Panc1 (cell line): Measurements from ENCODE around the gene CCR8. TPM values are rescaled to one million over a fixed set of nuclear protein-coding genes. Genes with fewer than 3 reads are reported as not detected.

Source experiments
- ATAC-seq: fragments of 200-7000 bp; cut with Tn5 transposase; 2 replicates; pipeline ENCODE4 v1.9.1; 2020; ENCODE audit warnings: mild to moderate bottlenecking, moderate library complexity
- BruUV-seq: library from RNA; stranded (reverse); fragments of 400-500 nt; replicated peaks from 2 replicates; lab custom pipeline; 2021; lab: Mats Ljungman, UMichigan
- CTCF ChIA-PET: fragments of 300-600 bp; sonication (Branson Sonifier 250); formaldehyde crosslinking; loops from one replicate; lab custom pipeline; 2022; ENCODE audit warnings: antibody characterized with exemption; lab: Charles Lee
- POLR2A ChIA-PET: fragments of 300-600 bp; sonication (Branson Sonifier 250); formaldehyde crosslinking; loops from one replicate; lab custom pipeline; 2022; ENCODE audit warnings: antibody characterized with exemption; lab: Charles Lee
- DNase-seq: peaks from one replicate; pipeline ENCODE4 v3.0.0-alpha.2; 2010; ENCODE audit warnings: low read depth, low spot score
- H3K27ac ChIP-seq: 2 replicates; pipeline ENCODE4 v1.5.1; 2011; ENCODE audit warnings: mild to moderate bottlenecking, low read length, inconsistent platforms
- H3K27me3 ChIP-seq: fragments of 200-500 bp; sonication (Bioruptor generic); 2 replicates; pipeline ENCODE4 v1.6.0; 2014; ENCODE audit warnings: low read length, inconsistent platforms; ENCODE audit not compliant: control insufficient read depth, insufficient read depth
- H3K36me3 ChIP-seq: fragments of 200-500 bp; sonication (Bioruptor generic); 2 replicates; pipeline ENCODE4 v1.5.1; 2014; ENCODE audit warnings: inconsistent platforms, mild to moderate bottlenecking, low read length, moderate library complexity; ENCODE audit not compliant: control insufficient read depth, insufficient read depth
- H3K4me1 ChIP-seq: 2 replicates; pipeline ENCODE4 v1.5.1; 2011; ENCODE audit warnings: inconsistent platforms, mild to moderate bottlenecking, low read length, moderate library complexity; ENCODE audit not compliant: control insufficient read depth, insufficient read depth
- H3K4me3 ChIP-seq, 2 experiments: 2 replicates each; pipeline ENCODE4 v1.5.1; 2011 to 2012; ENCODE audit warnings: low read depth in 2 of 2, low read length in 2 of 2, mild to moderate bottlenecking in 2 of 2, inconsistent platforms in 1 of 2, moderate library complexity in 1 of 2
- H3K9me3 ChIP-seq: fragments of 200-500 bp; sonication (Bioruptor generic); 2 replicates; pipeline ENCODE4 v1.5.1; 2014; ENCODE audit warnings: low read depth, mild to moderate bottlenecking, inconsistent platforms, low read length, moderate library complexity; ENCODE audit not compliant: control insufficient read depth, insufficient read depth
- POLR2AphosphoS5 ChIP-seq: IDR thresholded peaks from 2 replicates; pipeline ENCODE4 v1.6.1; 2012; ENCODE audit warnings: mild to moderate bottlenecking, low read depth, low read length, moderate library complexity
- SIN3A ChIP-seq: IDR thresholded peaks from 2 replicates; pipeline ENCODE4 v1.6.1; 2012; ENCODE audit warnings: low read depth, mild to moderate bottlenecking, low read length, moderate library complexity, borderline replicate concordance; ENCODE audit not compliant: insufficient read depth
- TCF7L2 ChIP-seq: IDR thresholded peaks from 2 replicates; pipeline ENCODE4 v1.6.1; 2011; ENCODE audit warnings: mild to moderate bottlenecking, low read depth, low read length, inconsistent platforms
- in situ Hi-C: cut with HindIII; loops from 2 replicates; pipeline ENCODE4 v1.10.0; 2016; ENCODE audit warnings: low sequenced_read_pairs, low pct_unique_long_range_greater_than_20kb
- intact Hi-C: fragments of 100-400 bp; cut with micrococcal nuclease; formaldehyde crosslinking; loops from one replicate; pipeline ENCODE4 v1.10.0; 2022; ENCODE audit not compliant: unreplicated experiment
- total RNA-seq: library from RNA; stranded (reverse); gene quantifications from one replicate; pipeline ENCODE4 v1.2.1, GENCODE V29; 2021; ENCODE audit not compliant: unreplicated experiment
- TF ChIP-seq, protein P1 (sequence below), 2 experiments: IDR thresholded peaks; 2 replicates each; pipeline ENCODE4 v1.6.1; 2011 to 2012; ENCODE audit warnings: low read depth in 2 of 2, control low read depth in 1 of 2, low read length in 1 of 2, mild to moderate bottlenecking in 1 of 2, moderate library complexity in 1 of 2; ENCODE audit not compliant: insufficient read depth in 1 of 2
- TF ChIP-seq, protein P2 (sequence below): fragments of 450-650 bp; IDR thresholded peaks from 2 replicates; pipeline ENCODE4 v1.5.1; 2017; ENCODE audit warnings: mild to moderate bottlenecking

Gene CCR8
- total RNA-seq, 1 experiment from 2014 or later: not detected

DNA sequence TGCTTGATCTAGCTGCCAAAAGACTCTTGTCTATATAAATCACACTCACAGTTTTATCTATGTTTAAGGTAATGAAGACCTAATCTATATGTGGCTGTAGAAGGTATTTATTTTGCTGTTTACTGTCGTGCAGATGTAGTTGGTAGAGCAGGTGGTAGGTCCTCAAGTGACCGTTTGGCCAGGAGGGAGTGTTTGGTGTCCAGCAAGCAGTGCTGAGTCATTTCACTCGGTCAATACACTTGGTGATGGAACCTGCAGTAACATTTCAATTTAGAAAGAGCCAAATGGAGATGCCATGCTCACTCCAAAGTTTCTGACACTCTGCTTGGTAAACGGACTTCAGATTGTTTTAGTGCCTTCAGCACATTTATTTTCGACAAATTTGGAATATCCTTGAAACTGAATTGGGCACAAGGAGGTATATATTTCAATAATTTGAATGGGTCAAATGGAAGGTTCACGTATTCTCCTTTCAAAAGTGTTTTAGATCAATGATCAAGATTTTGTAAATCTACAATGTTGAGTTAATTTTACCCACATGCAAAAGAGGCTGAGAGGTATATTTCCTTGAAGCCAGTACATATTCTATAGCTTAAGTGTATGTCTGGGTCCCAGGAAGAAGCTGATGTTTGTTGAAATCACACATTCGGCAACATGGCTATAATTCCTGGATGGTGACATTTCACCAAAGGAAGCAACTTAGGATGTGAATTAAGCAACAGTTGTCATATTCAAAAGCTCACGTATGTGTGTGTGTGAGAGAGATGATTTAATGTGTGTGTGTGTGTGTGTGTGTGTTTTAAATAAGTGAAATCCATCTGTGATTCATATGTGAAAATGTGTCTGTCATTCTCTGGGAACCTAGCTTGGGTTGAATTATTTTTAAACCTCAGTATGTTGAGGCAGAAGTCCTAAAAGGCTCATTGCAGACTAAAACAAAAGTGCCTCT, 42.0 kb upstream of the CCR8 start:
- BruUV-seq: no TSS peak
- Histone ChIP-seq H3K4me3 (no peak overlapping the region), H3K36me3 (no peaks in the 10 kb centered on the region), H3K27ac (no peak overlapping the region), H3K9me3 (no peaks in the 10 kb centered on the region), H3K27me3 (no peaks in the 10 kb centered on the region), H3K4me1 (no peaks in the 10 kb centered on the region)
- in situ Hi-C loops: no loop called here
- DNase-seq (no peak), ATAC-seq (no peak)
- intact Hi-C loops: loop anchor here (1.0 to 5.0 kb wide), 4 partner anchors 80 to 185 kb away; no protein-coding TSS in a partner anchor
- TF ChIP-seq POLR2AphosphoS5 (no peak), TCF7L2 (no peak), SIN3A (no peak)
- TF ChIP-seq, protein P1, sequence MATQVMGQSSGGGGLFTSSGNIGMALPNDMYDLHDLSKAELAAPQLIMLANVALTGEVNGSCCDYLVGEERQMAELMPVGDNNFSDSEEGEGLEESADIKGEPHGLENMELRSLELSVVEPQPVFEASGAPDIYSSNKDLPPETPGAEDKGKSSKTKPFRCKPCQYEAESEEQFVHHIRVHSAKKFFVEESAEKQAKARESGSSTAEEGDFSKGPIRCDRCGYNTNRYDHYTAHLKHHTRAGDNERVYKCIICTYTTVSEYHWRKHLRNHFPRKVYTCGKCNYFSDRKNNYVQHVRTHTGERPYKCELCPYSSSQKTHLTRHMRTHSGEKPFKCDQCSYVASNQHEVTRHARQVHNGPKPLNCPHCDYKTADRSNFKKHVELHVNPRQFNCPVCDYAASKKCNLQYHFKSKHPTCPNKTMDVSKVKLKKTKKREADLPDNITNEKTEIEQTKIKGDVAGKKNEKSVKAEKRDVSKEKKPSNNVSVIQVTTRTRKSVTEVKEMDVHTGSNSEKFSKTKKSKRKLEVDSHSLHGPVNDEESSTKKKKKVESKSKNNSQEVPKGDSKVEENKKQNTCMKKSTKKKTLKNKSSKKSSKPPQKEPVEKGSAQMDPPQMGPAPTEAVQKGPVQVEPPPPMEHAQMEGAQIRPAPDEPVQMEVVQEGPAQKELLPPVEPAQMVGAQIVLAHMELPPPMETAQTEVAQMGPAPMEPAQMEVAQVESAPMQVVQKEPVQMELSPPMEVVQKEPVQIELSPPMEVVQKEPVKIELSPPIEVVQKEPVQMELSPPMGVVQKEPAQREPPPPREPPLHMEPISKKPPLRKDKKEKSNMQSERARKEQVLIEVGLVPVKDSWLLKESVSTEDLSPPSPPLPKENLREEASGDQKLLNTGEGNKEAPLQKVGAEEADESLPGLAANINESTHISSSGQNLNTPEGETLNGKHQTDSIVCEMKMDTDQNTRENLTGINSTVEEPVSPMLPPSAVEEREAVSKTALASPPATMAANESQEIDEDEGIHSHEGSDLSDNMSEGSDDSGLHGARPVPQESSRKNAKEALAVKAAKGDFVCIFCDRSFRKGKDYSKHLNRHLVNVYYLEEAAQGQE (IDR thresholded peaks at IDR 0.05; ENCODE audit: insufficient read depth in 1 of 2, low read depth in 2 of 2, low read length in 1 of 2): no peak
- TF ChIP-seq, protein P2, sequence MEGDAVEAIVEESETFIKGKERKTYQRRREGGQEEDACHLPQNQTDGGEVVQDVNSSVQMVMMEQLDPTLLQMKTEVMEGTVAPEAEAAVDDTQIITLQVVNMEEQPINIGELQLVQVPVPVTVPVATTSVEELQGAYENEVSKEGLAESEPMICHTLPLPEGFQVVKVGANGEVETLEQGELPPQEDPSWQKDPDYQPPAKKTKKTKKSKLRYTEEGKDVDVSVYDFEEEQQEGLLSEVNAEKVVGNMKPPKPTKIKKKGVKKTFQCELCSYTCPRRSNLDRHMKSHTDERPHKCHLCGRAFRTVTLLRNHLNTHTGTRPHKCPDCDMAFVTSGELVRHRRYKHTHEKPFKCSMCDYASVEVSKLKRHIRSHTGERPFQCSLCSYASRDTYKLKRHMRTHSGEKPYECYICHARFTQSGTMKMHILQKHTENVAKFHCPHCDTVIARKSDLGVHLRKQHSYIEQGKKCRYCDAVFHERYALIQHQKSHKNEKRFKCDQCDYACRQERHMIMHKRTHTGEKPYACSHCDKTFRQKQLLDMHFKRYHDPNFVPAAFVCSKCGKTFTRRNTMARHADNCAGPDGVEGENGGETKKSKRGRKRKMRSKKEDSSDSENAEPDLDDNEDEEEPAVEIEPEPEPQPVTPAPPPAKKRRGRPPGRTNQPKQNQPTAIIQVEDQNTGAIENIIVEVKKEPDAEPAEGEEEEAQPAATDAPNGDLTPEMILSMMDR: no peak
- CTCF ChIA-PET: interaction anchor here (1.0 to 2.0 kb wide), 6 partner anchors 74 to 288 kb away, joined by 3 to 10 read pairs (median 4); partner anchors contain the start of gene XIRP1
- POLR2A ChIA-PET: no interaction called here

DNA sequence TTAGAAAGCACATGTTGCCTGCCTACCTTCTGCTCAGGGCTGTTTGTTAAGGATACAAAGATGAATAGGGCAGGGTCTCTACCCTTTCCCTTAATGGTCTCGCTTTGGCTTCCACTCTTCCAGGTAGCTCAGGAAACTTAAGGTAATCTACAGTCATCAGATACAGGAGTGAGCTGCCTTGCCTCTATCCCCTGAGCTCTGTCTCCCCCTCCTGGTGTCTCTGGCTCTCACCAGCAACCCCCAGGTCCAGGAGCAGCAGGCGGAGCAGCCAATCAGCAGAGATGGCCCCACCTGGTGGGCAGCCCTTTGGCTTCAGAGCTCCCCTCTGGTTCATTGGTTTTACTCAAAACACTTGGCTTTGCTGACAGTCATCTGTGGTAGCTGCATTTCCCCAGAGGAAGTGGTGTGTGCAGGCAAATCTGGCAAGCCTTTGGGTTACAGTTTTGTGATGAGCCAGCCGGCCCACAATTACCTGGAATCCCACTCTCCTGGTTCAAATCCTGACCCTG, 41.2 kb upstream of the CCR8 start:
- BruUV-seq: no TSS peak
- Histone ChIP-seq H3K9me3 (no peaks in the 10 kb centered on the region), H3K4me3 (no peak overlapping the region), H3K36me3 (no peaks in the 10 kb centered on the region), H3K27me3 (no peaks in the 10 kb centered on the region), H3K4me1 (no peaks in the 10 kb centered on the region), H3K27ac (no peak overlapping the region)
- peak; percentile 60 for DNase-seq
- POLR2A ChIA-PET: no interaction called here
- peak; percentile 94 for ATAC-seq
- TF ChIP-seq, protein P2: peak; percentile 88
- no peak for TF ChIP-seq SIN3A
- intact Hi-C loops (loop anchor here (1.0 to 5.0 kb wide), 4 partner anchors 81 to 186 kb away; no protein-coding TSS in a partner anchor), in situ Hi-C loops (no loop called here)
- CTCF ChIA-PET: interaction anchor here (1.0 to 2.0 kb wide), 5 partner anchors 75 to 289 kb away, joined by 3 to 10 read pairs (median 6); partner anchors contain the start of gene XIRP1
